Neural progenitor cell (in vitro differentiated cells): Measurements from ENCODE around the gene EFL1.

ENCODE experiments used
- EZH2 ChIP-seq: fragments of 200-600 bp; sonication (generic); IDR thresholded peaks from 2 replicates; pipeline ENCODE4 v1.6.1; 2017; ENCODE audit warnings: antibody characterized with exemption, mild to moderate bottlenecking, moderate library complexity
- TF ChIP-seq, protein P1 (sequence below): fragments of 200-600 bp; sonication (generic); IDR thresholded peaks from 2 replicates; pipeline ENCODE4 v1.5.1; 2017; ENCODE audit warnings: antibody characterized with exemption, mild to moderate bottlenecking

DNA sequence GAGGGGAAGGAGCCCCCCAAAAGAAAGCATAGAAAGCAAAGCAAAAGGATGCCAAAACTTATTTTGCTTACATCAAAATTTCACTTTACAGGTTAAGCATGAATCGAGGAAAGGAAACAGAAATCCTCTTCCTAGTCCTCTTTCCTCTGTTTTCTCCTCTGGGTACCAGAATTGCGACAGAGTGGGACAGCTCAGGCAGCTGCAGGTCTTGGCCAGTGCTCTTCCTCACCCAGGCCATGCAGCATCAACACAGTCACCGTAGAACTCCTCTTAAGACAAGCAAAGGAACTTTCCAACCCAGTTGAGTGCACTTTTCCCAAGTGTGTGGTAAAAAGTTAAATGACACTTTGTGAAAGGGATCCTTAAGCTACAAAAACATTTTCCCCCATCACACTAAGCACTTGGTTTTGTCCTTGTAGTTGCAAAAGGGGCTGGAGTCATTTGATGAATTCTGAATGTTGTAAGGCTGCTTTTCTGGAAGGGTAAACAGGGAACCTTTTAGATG, 170.8 kb downstream of the EFL1 start:
- TF ChIP-seq, protein P1, sequence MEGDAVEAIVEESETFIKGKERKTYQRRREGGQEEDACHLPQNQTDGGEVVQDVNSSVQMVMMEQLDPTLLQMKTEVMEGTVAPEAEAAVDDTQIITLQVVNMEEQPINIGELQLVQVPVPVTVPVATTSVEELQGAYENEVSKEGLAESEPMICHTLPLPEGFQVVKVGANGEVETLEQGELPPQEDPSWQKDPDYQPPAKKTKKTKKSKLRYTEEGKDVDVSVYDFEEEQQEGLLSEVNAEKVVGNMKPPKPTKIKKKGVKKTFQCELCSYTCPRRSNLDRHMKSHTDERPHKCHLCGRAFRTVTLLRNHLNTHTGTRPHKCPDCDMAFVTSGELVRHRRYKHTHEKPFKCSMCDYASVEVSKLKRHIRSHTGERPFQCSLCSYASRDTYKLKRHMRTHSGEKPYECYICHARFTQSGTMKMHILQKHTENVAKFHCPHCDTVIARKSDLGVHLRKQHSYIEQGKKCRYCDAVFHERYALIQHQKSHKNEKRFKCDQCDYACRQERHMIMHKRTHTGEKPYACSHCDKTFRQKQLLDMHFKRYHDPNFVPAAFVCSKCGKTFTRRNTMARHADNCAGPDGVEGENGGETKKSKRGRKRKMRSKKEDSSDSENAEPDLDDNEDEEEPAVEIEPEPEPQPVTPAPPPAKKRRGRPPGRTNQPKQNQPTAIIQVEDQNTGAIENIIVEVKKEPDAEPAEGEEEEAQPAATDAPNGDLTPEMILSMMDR, result no peak
- TF ChIP-seq EZH2, result no peak
